DND-41 (cell line): ENCODE data around the gene PLG.
"Not testable (repeated sequence)": the region's sequence is repeated elsewhere in the genome, so short reads cannot be mapped to it uniquely, and the experiment has no call there.

ENCODE experiments used
- ATAC-seq: fragments of 200-7000 bp; cut with Tn5 transposase; 3 replicates; pipeline ENCODE4 v1.9.1; 2021; ENCODE audit warnings: low read depth; ENCODE audit not compliant: insufficient read depth
- DNase-seq: peaks from one replicate; pipeline ENCODE4 v3.0.0-alpha.2; 2020
- H2AFZ ChIP-seq: 2 replicates; pipeline ENCODE4 v1.6.0; 2012; ENCODE audit warnings: low read depth, low read length
- H3K27ac ChIP-seq: 2 replicates; pipeline ENCODE4 v1.5.1; 2012; ENCODE audit warnings: low read length, inconsistent platforms
- H3K27me3 ChIP-seq: fragments of 200-600 bp; sonication (generic); 2 replicates; pipeline ENCODE4 v1.6.0; 2012; ENCODE audit warnings: low read length, mild to moderate bottlenecking, inconsistent platforms; ENCODE audit not compliant: insufficient read depth, poor library complexity
- H3K36me3 ChIP-seq: 2 replicates; pipeline ENCODE4 v1.5.1; 2012; ENCODE audit warnings: low read length, inconsistent platforms; ENCODE audit not compliant: insufficient read depth
- H3K4me1 ChIP-seq: 2 replicates; pipeline ENCODE4 v1.5.1; 2012; ENCODE audit warnings: mild to moderate bottlenecking, low read length; ENCODE audit not compliant: insufficient read depth
- H3K4me2 ChIP-seq: 2 replicates; pipeline ENCODE4 v1.6.0; 2012; ENCODE audit warnings: mild to moderate bottlenecking, moderate library complexity, low read length, inconsistent platforms; ENCODE audit not compliant: insufficient read depth
- H3K4me3 ChIP-seq, 2 experiments: fragments of 200-600 bp in 1 of 2; shearing (Covaris generic) in 1 of 2; 2 replicates each; pipeline ENCODE4 v1.5.1; 2012 to 2016; ENCODE audit warnings: inconsistent platforms in 2 of 2, low read length in 2 of 2, mild to moderate bottlenecking in 2 of 2, low read depth in 1 of 2, moderate library complexity in 1 of 2
- H3K79me2 ChIP-seq: 2 replicates; pipeline ENCODE4 v1.6.0; 2012; ENCODE audit warnings: low read length, inconsistent platforms; ENCODE audit not compliant: insufficient read depth
- H3K9ac ChIP-seq: 2 replicates; pipeline ENCODE4 v1.6.0; 2012; ENCODE audit warnings: low read depth, mild to moderate bottlenecking, inconsistent platforms, low read length, moderate library complexity
- H3K9me3 ChIP-seq: 2 replicates; pipeline ENCODE4 v1.5.1; 2012; ENCODE audit warnings: low read length, moderate library complexity, mild to moderate bottlenecking, inconsistent platforms; ENCODE audit not compliant: insufficient read depth, severe bottlenecking
- H4K20me1 ChIP-seq: 2 replicates; pipeline ENCODE4 v1.6.0; 2012; ENCODE audit warnings: low read length; ENCODE audit not compliant: insufficient read depth
- EZH2 ChIP-seq: IDR thresholded peaks from 3 replicates; pipeline ENCODE4 v1.6.1; 2012; ENCODE audit warnings: borderline replicate concordance, low read depth, mild to moderate bottlenecking, moderate library complexity, low read length, inconsistent platforms; ENCODE audit not compliant: severe bottlenecking
- TF ChIP-seq, protein P1 (sequence below): IDR thresholded peaks from 2 replicates; pipeline ENCODE4 v1.5.1; 2012; ENCODE audit warnings: borderline replicate concordance, low read length, moderate library complexity, mild to moderate bottlenecking; ENCODE audit not compliant: poor library complexity, severe bottlenecking; ENCODE audit errors: extremely low read depth

The PLG gene

DNA sequence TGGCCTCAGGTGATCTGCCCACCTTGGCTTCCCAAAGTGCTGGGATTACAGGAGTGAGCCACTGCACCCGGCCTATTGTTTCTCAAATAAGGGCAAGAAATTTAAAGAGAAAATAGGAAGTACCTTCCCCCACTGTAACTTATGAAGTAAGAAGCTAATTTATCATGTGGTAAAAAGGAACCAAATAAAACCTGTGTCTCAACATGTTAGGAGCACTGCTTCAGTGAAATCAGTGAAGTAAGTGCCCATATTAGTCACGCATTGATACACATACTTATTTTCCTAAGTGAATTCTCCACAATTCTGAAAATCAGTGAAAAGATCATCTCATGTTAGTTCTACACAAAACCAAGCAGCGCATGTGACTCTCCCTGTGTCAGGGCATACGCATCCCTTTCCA is 23.8 kb upstream of the PLG start:
- DNase-seq (no peak), ATAC-seq (no peak)
- Histone ChIP-seq H3K27ac (no peak overlapping the region), H3K36me3 (no peaks in the 10 kb centered on the region), H2AFZ (no peak overlapping the region), H3K4me3 (no peak overlapping the region), H3K9me3 (no peaks in the 10 kb centered on the region), H3K4me2 (no peak overlapping the region), H3K4me1 (no peaks in the 10 kb centered on the region), H3K27me3 (no peaks in the 10 kb centered on the region), H3K9ac (no peak overlapping the region), H3K79me2 (no peaks in the 10 kb centered on the region), H4K20me1 (no peaks in the 10 kb centered on the region)
- no peak for TF ChIP-seq EZH2
- TF ChIP-seq, protein P1, sequence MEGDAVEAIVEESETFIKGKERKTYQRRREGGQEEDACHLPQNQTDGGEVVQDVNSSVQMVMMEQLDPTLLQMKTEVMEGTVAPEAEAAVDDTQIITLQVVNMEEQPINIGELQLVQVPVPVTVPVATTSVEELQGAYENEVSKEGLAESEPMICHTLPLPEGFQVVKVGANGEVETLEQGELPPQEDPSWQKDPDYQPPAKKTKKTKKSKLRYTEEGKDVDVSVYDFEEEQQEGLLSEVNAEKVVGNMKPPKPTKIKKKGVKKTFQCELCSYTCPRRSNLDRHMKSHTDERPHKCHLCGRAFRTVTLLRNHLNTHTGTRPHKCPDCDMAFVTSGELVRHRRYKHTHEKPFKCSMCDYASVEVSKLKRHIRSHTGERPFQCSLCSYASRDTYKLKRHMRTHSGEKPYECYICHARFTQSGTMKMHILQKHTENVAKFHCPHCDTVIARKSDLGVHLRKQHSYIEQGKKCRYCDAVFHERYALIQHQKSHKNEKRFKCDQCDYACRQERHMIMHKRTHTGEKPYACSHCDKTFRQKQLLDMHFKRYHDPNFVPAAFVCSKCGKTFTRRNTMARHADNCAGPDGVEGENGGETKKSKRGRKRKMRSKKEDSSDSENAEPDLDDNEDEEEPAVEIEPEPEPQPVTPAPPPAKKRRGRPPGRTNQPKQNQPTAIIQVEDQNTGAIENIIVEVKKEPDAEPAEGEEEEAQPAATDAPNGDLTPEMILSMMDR, result no peak

DNA sequence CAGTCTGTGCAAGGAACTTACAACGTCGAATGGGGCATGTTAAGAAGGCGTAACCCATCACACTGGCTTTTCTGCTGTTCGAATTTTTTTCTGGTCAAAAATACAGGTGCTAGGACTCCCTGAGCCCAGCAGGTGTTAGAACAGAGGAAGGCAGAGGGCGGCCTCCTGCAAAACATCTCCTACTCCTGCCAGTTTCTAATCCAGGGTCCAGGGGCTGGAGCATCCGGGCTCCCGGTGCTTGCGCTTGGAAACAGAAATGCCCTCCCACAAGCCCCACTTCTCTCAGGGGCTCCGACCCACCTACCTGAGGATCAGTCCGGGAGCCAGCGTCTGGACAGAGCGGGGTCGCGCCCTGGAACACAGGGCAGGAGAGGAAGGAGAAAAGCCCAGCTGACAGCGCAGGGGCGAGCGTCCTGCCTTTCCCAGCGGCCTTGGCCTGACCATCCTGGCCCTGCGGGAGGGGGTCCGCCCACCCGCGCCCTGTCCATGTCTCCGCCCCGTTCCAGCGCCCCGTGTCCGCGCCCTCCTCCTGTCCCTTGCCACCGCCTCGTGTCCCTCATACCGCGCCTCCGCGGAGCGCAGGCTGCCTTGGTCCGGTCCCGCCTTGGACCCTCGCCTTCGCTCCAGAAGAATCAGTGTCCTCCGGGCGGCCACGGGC is 23.2 kb upstream of the PLG start:
- Histone ChIP-seq H4K20me1 (no peaks in the 10 kb centered on the region), H3K27ac (no peak overlapping the region), H3K36me3 (no peaks in the 10 kb centered on the region), H3K27me3 (no peaks in the 10 kb centered on the region), H3K4me1 (no peaks in the 10 kb centered on the region), H3K4me3 (no peak overlapping the region), H2AFZ (no peak overlapping the region), H3K9ac (no peak overlapping the region), H3K4me2 (no peak overlapping the region), H3K9me3 (no peaks in the 10 kb centered on the region), H3K79me2 (no peaks in the 10 kb centered on the region)
- ATAC-seq (no peak), DNase-seq (no peak)
- TF ChIP-seq EZH2, result no peak
- TF ChIP-seq, protein P1, result no peak

DNA sequence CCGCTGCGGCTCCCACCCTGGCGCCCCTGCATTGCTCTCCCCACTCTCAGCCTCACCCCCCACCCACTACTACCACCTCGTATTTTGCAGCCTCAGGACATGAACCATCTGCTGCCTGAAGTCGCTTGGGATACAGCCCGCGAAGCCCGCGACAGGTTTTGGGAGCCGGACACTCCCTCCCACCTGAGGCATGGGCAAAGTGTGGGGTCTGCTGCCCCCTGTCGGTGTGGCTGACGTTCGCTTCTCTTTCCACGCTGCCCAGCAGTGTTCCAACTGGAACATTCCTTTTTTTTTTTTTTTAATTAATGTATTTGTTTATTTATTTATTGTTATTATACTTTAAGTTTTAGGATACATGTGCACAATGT is 22.7 kb upstream of the PLG start:
- no peak overlapping the region for H2AFZ ChIP-seq

DNA sequence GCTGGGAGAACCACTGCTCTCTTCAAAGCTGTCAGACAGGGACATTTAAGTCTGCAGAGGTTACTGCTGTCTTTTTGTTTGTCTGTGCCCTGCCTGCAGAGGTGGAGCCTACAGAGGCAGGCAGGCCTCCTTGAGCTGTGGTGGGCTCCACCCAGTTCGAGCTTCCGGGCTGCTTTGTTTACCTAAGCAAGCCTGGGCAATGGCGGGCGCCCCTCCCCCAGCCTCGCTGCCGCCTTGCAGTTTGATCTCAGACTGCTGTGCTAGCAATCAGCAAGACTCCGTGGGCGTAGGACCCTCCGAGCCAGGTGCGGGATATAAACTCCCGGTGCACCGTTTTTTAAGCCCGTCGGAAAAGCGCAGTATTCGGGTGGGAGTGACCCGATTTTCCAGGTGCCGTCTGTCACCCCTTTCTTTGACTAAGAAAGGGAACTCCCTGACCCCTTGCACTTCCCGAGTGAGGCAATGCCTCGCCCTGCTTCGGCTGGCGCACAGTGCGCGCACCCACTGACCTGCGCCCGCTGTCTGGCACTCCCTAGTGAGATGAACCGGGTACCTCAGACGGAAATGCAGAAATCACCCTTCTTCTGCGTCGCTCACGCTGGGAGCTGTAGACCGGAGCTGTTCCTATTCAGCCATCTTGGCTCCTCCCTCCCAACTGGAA is 16.8 kb upstream of the PLG start:
- H3K36me3 ChIP-seq, H3K4me2 ChIP-seq: not testable (repeated sequence)

More for the DNA sequence above, 22.7 kb upstream of the PLG start:
- Histone ChIP-seq H3K4me1 (no peaks in the 10 kb centered on the region), H3K79me2 (no peaks in the 10 kb centered on the region), H3K36me3 (no peaks in the 10 kb centered on the region), H3K9me3 (no peaks in the 10 kb centered on the region), H3K27me3 (no peaks in the 10 kb centered on the region), H3K4me2 (no peak overlapping the region), H3K9ac (no peak overlapping the region), H3K4me3 (no peak overlapping the region), H4K20me1 (no peaks in the 10 kb centered on the region), H3K27ac (no peak overlapping the region)
- TF ChIP-seq, protein P1, result no peak
- no peak for TF ChIP-seq EZH2
- DNase-seq (no peak), ATAC-seq (no peak)

More for the DNA sequence above, 16.8 kb upstream of the PLG start:
- not testable (repeated sequence) for H4K20me1 ChIP-seq, DNase-seq, H3K27me3 ChIP-seq, ATAC-seq, H3K9ac ChIP-seq, H2AFZ ChIP-seq, H3K79me2 ChIP-seq, H3K27ac ChIP-seq, H3K4me1 ChIP-seq, H3K4me3 ChIP-seq, H3K9me3 ChIP-seq
